Heart left ventricle (tissue), 16 donors: ENCODE measurements around the gene RNF224. TPM values are rescaled to one million over a fixed set of nuclear protein-coding genes. Genes with fewer than 3 reads are reported as not detected.

Source experiments
- ATAC-seq, 4 donors: fragments of 200-7000 bp; cut with Tn5 transposase; one replicate each; pipeline ENCODE4 v1.9.1; 2020 to 2022; ENCODE audit warnings: moderate library complexity in 4 of 4, mild to moderate bottlenecking in 3 of 4, moderate number of reproducible peaks in 1 of 4
- DNase-seq, 5 donors: peaks; one replicate each; pipeline ENCODE4 v3.0.0-alpha.2; 2020
- H3K27ac ChIP-seq, 12 donors: fragments of 200-600 bp; sonication (generic) in 4 of 12; one replicate each; pipeline versions ENCODE4 v1.5.0 to v1.8.0; 2016 to 2022; ENCODE audit warnings: mild to moderate bottlenecking in 2 of 12
- H3K27me3 ChIP-seq, 9 donors: fragments of 200-600 bp; sonication (generic) in 2 of 9; one replicate each; pipeline versions ENCODE4 v1.5.1 to v1.8.0; 2016 to 2022; ENCODE audit warnings: mild to moderate bottlenecking in 3 of 9
- H3K36me3 ChIP-seq, 9 donors: fragments of 200-600 bp; sonication (generic) in 2 of 9; one replicate each; pipeline versions ENCODE4 v1.5.0 to v1.8.0; 2018 to 2022; ENCODE audit warnings: mild to moderate bottlenecking in 2 of 9
- H3K4me1 ChIP-seq, 12 donors: fragments of 200-600 bp; sonication (generic) in 4 of 12; one replicate each; pipeline versions ENCODE4 v1.5.0 to v1.8.0; 2016 to 2022; ENCODE audit warnings: mild to moderate bottlenecking in 3 of 12
- H3K4me3 ChIP-seq, 12 donors: fragments of 200-600 bp; sonication (generic) in 4 of 12; one replicate each; pipeline versions ENCODE4 v1.5.0 to v1.8.0; 2017 to 2022; ENCODE audit warnings: mild to moderate bottlenecking in 9 of 12, moderate library complexity in 4 of 12
- H3K9me3 ChIP-seq, 12 donors: fragments of 200-600 bp; sonication (generic) in 4 of 12; one replicate each; pipeline versions ENCODE4 v1.5.0 to v1.8.0; 2016 to 2022; ENCODE audit warnings: mild to moderate bottlenecking in 1 of 12
- POLR2A ChIP-seq, 2 donors: fragments of 450-650 bp; IDR thresholded peaks; one replicate each; pipeline ENCODE4 v1.6.1; 2017; ENCODE audit warnings: antibody characterized with exemption in 2 of 2, mild to moderate bottlenecking in 2 of 2, moderate library complexity in 2 of 2
- WGBS, 4 donors: extraction: QIAGEN DNeasy Blood & Tissue Kit in 2 of 4; methylation state at CpG; one replicate each; pipeline versions ENCODE4 v1.1.5 to v1.1.7; 2013 to 2018; 5-methylcytosine and 5-hydroxymethylcytosine counted together
- intact Hi-C, 10 donors: fragments of 100-400 bp; cut with DNase I; formaldehyde crosslinking; loops; one replicate each; pipeline versions ENCODE4 v1.11.1 to v1.14.2; 2022
- polyA plus RNA-seq, 2 donors: library from polyadenylated mRNA; stranded (reverse); fragments of 200-250 nt; gene quantifications; one replicate each; pipeline ENCODE4 v1.2.3, GENCODE V29; 2013
- total RNA-seq, 9 donors: library from RNA; depleted of rRNA in 2 of 9; stranded (reverse); fragments of >200 nt in 2 of 9; fragmentation: NEBNext Ultra II Directional in 3 of 9; extraction: Animal tissue kit (Norgen Biotek cat#: 25700) in 3 of 9; gene quantifications; one replicate each; pipeline versions ENCODE4 v1.1.0 to v1.2.4, GENCODE V29; 2016 to 2023
- TF ChIP-seq, protein P1 (sequence below), 12 donors: fragments of 200-600 bp; sonication (generic) in 4 of 12; IDR thresholded peaks; one replicate each; pipeline versions ENCODE4 v1.5.0 to v1.8.0; 2018 to 2022; ENCODE audit warnings: antibody characterized with exemption in 12 of 12, mild to moderate bottlenecking in 5 of 12
- donor health status: ischemic (EF 13 %, LVEDD 7.1; RV severe dilation, severe dysfunction).
- donor health status: healthy with polysubstance abuse.
- donor health status: DM: no; HTN: yes; CAD: no.
- donor health status: DM: no; HTN: no; CAD: no.
- donor health status: ischemic (EF 25% LVEDD 6.9; RV normal size, moderate dysfunction).
- donor health status: ischemic (EF 25% LVEDD 5.7; RV mildly dilated, moderate dysfunction).
- donor health status: healthy.
- donor health status: DM: yes; HTN: yes; CAD: no.
- donor health status: ischemic (EF 35%, LVEDD 5.7; RV mildly dilated, moderate dysfunction).
- donor health status: nonischemic (EF 11% LVEDD 7.7; RV severe dilation, severe dysfunction).
- donor health status: DM: yes; HTN: yes; CAD: no.
- donor health status: PGD.
- donor health status: ischemic (EF 29% LVEDD 5.4; RV normal size, mild dysfunction).
- donor health status: nonischemic (EF 23%, LVEDD 6.1; RV moderate dilation, normal function).

The RNF224 gene
- total and polyA plus RNA-seq, 11 donors = not detected

DNA sequence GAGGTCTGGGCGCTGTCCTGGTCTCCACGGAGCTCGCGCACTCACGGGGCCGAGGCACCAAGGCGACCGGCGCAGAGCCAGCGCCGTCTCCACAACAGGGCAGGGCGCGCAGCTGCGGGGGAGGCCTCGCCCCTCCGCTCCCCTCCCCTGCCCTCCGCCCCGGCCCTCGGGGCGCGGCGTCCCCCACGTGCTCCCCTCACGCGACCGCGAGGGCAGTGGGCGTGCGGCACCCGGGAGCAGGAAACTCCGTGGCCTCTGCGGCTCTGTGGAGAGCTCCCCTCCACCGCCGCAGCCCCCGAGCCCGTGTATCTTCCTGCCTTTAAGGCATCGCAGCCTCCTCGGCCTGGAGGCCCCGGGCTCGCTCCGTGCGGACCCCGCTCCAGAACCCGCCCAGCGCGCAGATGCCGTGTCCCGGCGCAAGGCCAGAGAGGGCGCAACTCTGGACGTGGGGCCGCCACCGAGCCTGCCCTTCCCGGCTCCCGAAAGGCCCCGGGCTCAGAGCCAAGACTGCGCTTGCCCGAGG lies 13.1 kb downstream of the RNF224 start:
- peak in 1 of 2 donors; percentile 61 for TF ChIP-seq POLR2A (IDR thresholded peaks at IDR 0.05)
- TF ChIP-seq, protein P1, sequence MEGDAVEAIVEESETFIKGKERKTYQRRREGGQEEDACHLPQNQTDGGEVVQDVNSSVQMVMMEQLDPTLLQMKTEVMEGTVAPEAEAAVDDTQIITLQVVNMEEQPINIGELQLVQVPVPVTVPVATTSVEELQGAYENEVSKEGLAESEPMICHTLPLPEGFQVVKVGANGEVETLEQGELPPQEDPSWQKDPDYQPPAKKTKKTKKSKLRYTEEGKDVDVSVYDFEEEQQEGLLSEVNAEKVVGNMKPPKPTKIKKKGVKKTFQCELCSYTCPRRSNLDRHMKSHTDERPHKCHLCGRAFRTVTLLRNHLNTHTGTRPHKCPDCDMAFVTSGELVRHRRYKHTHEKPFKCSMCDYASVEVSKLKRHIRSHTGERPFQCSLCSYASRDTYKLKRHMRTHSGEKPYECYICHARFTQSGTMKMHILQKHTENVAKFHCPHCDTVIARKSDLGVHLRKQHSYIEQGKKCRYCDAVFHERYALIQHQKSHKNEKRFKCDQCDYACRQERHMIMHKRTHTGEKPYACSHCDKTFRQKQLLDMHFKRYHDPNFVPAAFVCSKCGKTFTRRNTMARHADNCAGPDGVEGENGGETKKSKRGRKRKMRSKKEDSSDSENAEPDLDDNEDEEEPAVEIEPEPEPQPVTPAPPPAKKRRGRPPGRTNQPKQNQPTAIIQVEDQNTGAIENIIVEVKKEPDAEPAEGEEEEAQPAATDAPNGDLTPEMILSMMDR (IDR thresholded peaks at IDR 0.05) = peak in 4 of 12 donors; percentile 4 to 17 (median 6)
- Histone ChIP-seq H3K9me3 (no peaks in the 10 kb centered on the region), H3K4me3 (peak overlapping the region; percentile 54 to 97 (median 66)), H3K27ac (peak overlapping the region; percentile 88 to 100 (median 98)), H3K36me3 (peaks cover 0 to 24% (median 18%) of the 10 kb centered on the region in 9 donors), H3K27me3 (no peaks in the 10 kb centered on the region), H3K4me1 (peaks cover 0 to 76% (median 53%) of the 10 kb centered on the region in 12 donors)
- DNase-seq (peak; percentile 83 to 93 (median 88)), ATAC-seq (peak; percentile 16 to 65 (median 59))
- intact Hi-C loops = loop anchor here in 2 of 10 donors (2.0 kb wide), 1 partner anchor 36 kb away; the partner anchor contains the start of gene TOR4A (in 2 of the 2)
- 0 to 1% (median 0%) methylated on average over 28 to 58 of the region's 58 CpGs for WGBS, 4 donors

DNA sequence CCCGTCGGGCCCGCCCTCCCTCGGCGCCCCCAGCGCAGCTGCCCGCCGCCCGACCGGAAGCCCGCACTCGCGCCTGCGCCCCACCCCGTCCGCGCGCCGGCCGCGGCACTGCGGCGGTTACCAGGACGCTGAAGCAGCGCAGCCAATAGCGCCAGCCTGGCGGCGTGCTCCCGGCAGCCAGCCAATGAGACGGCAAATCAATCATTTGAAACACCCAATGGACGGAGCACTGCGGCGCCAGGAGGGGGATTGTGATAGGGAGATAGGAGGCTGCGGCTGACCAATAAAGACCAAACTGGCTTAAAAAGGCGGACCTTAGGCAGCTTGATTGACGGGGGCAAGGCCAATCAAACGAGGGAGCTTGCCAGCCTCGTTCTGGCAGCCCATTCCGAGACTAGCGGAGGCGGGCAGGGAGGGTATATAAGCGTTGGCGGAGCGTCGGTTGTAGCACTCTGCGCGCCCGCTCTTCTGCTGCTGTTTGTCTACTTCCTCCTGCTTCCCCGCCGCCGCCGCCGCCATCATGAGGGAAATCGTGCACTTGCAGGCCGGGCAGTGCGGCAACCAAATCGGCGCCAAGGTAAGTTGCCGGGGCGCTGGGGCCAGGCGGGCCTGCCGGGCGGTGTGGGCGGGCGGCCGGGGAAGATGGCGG lies 13.7 kb downstream of the RNF224 start, which contains the start of gene TUBB4B:
TUBB4B (plus strand) TSS at position 447 of the 649 bp plus-strand sequence; CDS start at position 521, 74 bp downstream.
- peak; percentile 57 to 97 for TF ChIP-seq POLR2A (IDR thresholded peaks at IDR 0.05)
- TF ChIP-seq, protein P1 (IDR thresholded peaks at IDR 0.05) = peak in 4 of 12 donors; percentile 1 to 6 (median 2)
- intact Hi-C loops = loop anchor here in 2 of 10 donors (1.0 to 2.0 kb wide), 2 partner anchors 14 to 36 kb away; partner anchors contain the start of genes TOR4A (in 2 of the 2) and NELFB (in 1 of the 2)
- peak within 1 kb of the TSS; percentile 94 to 100 (median 98) for H3K27ac ChIP-seq
- peak within 1 kb of the TSS; percentile 70 to 97 (median 92) for H3K4me3 ChIP-seq
- peak; percentile 86 to 94 (median 90) for ATAC-seq
- H3K36me3 ChIP-seq = peaks cover 0 to 24% (median 18%) of the 10 kb centered on the region in 9 donors
- 0 to 1% (median 1%) methylated on average over 45 to 67 of the region's 67 CpGs for WGBS, 4 donors
- no peaks in the 10 kb centered on the region for H3K27me3 ChIP-seq
- H3K9me3 ChIP-seq = no peaks in the 10 kb centered on the region
- DNase-seq = peak; percentile 99 to 100 (median 100)
- H3K4me1 ChIP-seq = peaks cover 0 to 73% (median 49%) of the 10 kb centered on the region in 12 donors

DNA sequence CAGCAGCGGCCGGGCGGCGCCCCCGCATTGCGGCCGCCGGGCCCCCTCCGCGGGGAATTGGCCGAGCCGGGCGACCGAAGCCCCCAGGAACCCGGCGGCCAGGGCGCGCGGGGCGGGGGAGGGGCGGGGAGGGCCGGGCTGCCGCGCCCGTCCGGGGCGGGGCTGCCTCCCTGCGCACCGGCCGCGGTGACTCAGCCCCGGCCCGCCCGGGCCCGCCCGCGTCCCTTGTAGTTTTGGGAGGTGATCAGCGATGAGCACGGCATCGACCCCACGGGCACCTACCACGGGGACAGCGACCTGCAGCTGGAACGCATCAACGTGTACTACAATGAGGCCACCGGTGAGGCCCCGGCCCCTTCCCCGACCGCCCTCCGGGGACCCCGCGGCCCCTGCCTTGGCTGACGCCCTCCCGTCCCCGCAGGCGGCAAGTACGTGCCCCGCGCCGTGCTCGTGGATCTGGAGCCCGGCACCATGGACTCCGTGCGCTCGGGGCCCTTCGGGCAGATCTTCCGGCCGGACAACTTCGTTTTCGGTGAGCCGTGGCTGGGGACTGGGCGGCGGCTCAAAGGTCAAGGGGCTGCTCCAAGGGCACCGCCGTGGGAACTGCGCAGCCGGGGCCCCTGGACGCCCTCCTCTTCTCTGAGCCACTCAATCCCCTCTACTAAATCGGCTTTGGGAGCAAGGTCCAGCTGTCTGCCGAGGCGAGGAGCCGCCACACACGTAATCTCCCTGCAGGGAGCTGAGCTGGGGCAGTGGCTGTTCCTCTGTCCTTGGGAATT lies 14.4 kb downstream of the RNF224 start:
- intact Hi-C loops = loop anchor here in 2 of 10 donors (1.0 to 2.0 kb wide), 2 partner anchors 14 to 35 kb away; partner anchors contain the start of genes TOR4A (in 2 of the 2) and NELFB (in 1 of the 2)

More for the DNA sequence above, 14.4 kb downstream of the RNF224 start:
- 2 to 13% (median 4%) methylated on average over 3 to 83 of the region's 83 CpGs for WGBS, 4 donors
- peak overlapping the region; percentile 70 to 97 (median 92) for H3K4me3 ChIP-seq
- no peaks in the 10 kb centered on the region for H3K9me3 ChIP-seq
- peaks cover 0 to 24% (median 18%) of the 10 kb centered on the region in 9 donors for H3K36me3 ChIP-seq
- ATAC-seq (peak in 2 of 4 donors; percentile 13 to 26), DNase-seq (peak; percentile 64 to 86 (median 73))
- peaks cover 0 to 66% (median 43%) of the 10 kb centered on the region in 12 donors for H3K4me1 ChIP-seq
- TF ChIP-seq POLR2A (IDR thresholded peaks at IDR 0.05) = no peak
- TF ChIP-seq, protein P1 (IDR thresholded peaks at IDR 0.05) = no peak
- no peaks in the 10 kb centered on the region for H3K27me3 ChIP-seq
- peak overlapping the region; percentile 90 to 97 (median 94) for H3K27ac ChIP-seq
